IMR-90 (cell line): Measurements from ENCODE around the gene SEC16B. TPM values are rescaled to one million over a fixed set of nuclear protein-coding genes. Genes with fewer than 3 reads are reported as not detected.

ENCODE experiments used
- ATAC-seq: fragments of 200-7000 bp; cut with Tn5 transposase; 2 replicates; pipeline ENCODE4 v1.9.1; 2020; ENCODE audit warnings: low read depth, mild to moderate bottlenecking, moderate library complexity
- BruUV-seq: library from RNA; stranded (reverse); fragments of 400-500 nt; replicated peaks from 2 replicates; lab custom pipeline; 2021; lab: Mats Ljungman, UMichigan
- CTCF ChIA-PET: fragments of 300-600 bp; formaldehyde crosslinking; extraction: SDS; loops from one replicate; lab custom pipeline; 2021; ENCODE audit warnings: antibody characterized with exemption; lab: Yijun Ruan, JAX
- POLR2A ChIA-PET: fragments of 300-600 bp; sonication (Branson Sonifier 250); formaldehyde crosslinking; loops from one replicate; lab custom pipeline; 2022; ENCODE audit warnings: antibody characterized with exemption; ENCODE audit not compliant: unreplicated experiment; lab: Charles Lee
- DNase-seq: peaks from one replicate; pipeline ENCODE4 v3.0.0; 2013
- H2AFZ ChIP-seq: replicated peaks from 2 replicates; pipeline ENCODE3; 2013; ENCODE audit warnings: low read length, mild to moderate bottlenecking; ENCODE audit not compliant: poor library complexity
- H2AK5ac ChIP-seq: 2 replicates; pipeline ENCODE4 v1.6.1; 2013; ENCODE audit warnings: low read depth, low read length, inconsistent platforms
- H2AK9ac ChIP-seq: replicated peaks from 2 replicates; pipeline ENCODE3; 2013; ENCODE audit warnings: mild to moderate bottlenecking, low read depth, low read length, moderate library complexity; ENCODE audit not compliant: poor library complexity
- H2BK120ac ChIP-seq: 2 replicates; pipeline ENCODE4 v1.6.1; 2013; ENCODE audit warnings: low read depth, low read length, inconsistent platforms
- H2BK15ac ChIP-seq: 3 replicates; pipeline ENCODE4 v1.6.1; 2013; ENCODE audit warnings: low read depth, low read length, inconsistent platforms
- H2BK20ac ChIP-seq: 2 replicates; pipeline ENCODE4 v1.6.1; 2013; ENCODE audit warnings: low read depth, mild to moderate bottlenecking, inconsistent platforms, low read length, moderate library complexity
- H2BK5ac ChIP-seq: 2 replicates; pipeline ENCODE4 v1.6.1; 2013; ENCODE audit warnings: mild to moderate bottlenecking, low read depth, low read length, inconsistent platforms; ENCODE audit not compliant: poor library complexity, severe bottlenecking
- H3K14ac ChIP-seq: replicated peaks from 2 replicates; pipeline ENCODE4 v1.6.1; 2013; ENCODE audit warnings: low read depth, low read length, inconsistent platforms
- H3K18ac ChIP-seq: 2 replicates; pipeline ENCODE4 v1.6.1; 2013; ENCODE audit warnings: low read depth, low read length, control low read depth
- H3K23ac ChIP-seq: 2 replicates; pipeline ENCODE4 v1.6.1; 2013; ENCODE audit warnings: low read depth, low read length, inconsistent platforms
- H3K27ac ChIP-seq: 2 replicates; pipeline ENCODE4 v1.5.1; 2013; ENCODE audit warnings: mild to moderate bottlenecking, control low read depth, low read length; ENCODE audit not compliant: insufficient read depth
- H3K27me3 ChIP-seq: 2 replicates; pipeline ENCODE4 v1.6.1; 2013; ENCODE audit warnings: low read length; ENCODE audit not compliant: control insufficient read depth, insufficient read depth
- H3K36me3 ChIP-seq: 2 replicates; pipeline ENCODE4 v1.6.1; 2013; ENCODE audit warnings: low read length, mixed read lengths; ENCODE audit not compliant: control insufficient read depth, insufficient read depth
- H3K4ac ChIP-seq: 2 replicates; pipeline ENCODE4 v1.6.1; 2013; ENCODE audit warnings: low read depth, low read length, inconsistent platforms
- H3K4me1 ChIP-seq: 2 replicates; pipeline ENCODE4 v1.6.1; 2013; ENCODE audit warnings: low read length, mixed read lengths; ENCODE audit not compliant: control insufficient read depth, insufficient read depth
- H3K4me2 ChIP-seq: 2 replicates; pipeline ENCODE4 v1.6.1; 2013; ENCODE audit warnings: low read depth, mild to moderate bottlenecking, control low read depth, low read length, moderate library complexity
- H3K4me3 ChIP-seq: 2 replicates; pipeline ENCODE4 v1.5.1; 2013; ENCODE audit warnings: low read depth, mild to moderate bottlenecking, control low read depth, low read length, moderate library complexity; ENCODE audit not compliant: insufficient read depth
- H3K56ac ChIP-seq: 2 replicates; pipeline ENCODE4 v1.6.1; 2013; ENCODE audit warnings: low read length, inconsistent platforms; ENCODE audit not compliant: insufficient read depth; ENCODE audit errors: extremely low read depth
- H3K79me1 ChIP-seq, 2 experiments: 2 replicates each; pipeline ENCODE4 v1.6.1; 2013; ENCODE audit warnings: low read length in 2 of 2, inconsistent platforms in 1 of 2, low read depth in 1 of 2
- H3K9ac ChIP-seq: 2 replicates; pipeline ENCODE4 v1.6.1; 2013; ENCODE audit warnings: low read depth, low read length, control low read depth
- H3K9me1 ChIP-seq: 2 replicates; pipeline ENCODE4 v1.6.1; 2013; ENCODE audit warnings: low read length, inconsistent platforms; ENCODE audit not compliant: insufficient read depth
- H3K9me3 ChIP-seq: 2 replicates; pipeline ENCODE4 v1.6.1; 2013; ENCODE audit warnings: low read length; ENCODE audit not compliant: control insufficient read depth, insufficient read depth
- H4K20me1 ChIP-seq: 2 replicates; pipeline ENCODE4 v1.6.1; 2013; ENCODE audit warnings: low read length, inconsistent platforms; ENCODE audit not compliant: insufficient read depth
- H4K5ac ChIP-seq: 2 replicates; pipeline ENCODE4 v1.6.1; 2013; ENCODE audit warnings: mild to moderate bottlenecking, low read depth, low read length, control low read depth
- H4K8ac ChIP-seq, 2 experiments: 2 replicates each; pipeline ENCODE4 v1.6.1; 2013; ENCODE audit warnings: low read depth in 2 of 2, low read length in 2 of 2, control low read depth in 1 of 2, inconsistent platforms in 1 of 2
- H4K91ac ChIP-seq: 2 replicates; pipeline ENCODE4 v1.6.1; 2013; ENCODE audit warnings: low read depth, low read length, inconsistent platforms; ENCODE audit not compliant: insufficient read depth
- BHLHE40 ChIP-seq: fragments of 150-350 bp; IDR thresholded peaks from 2 replicates; pipeline ENCODE4 v1.6.1; 2016; ENCODE audit warnings: mild to moderate bottlenecking, low read depth, low read length
- CEBPB ChIP-seq: IDR thresholded peaks from 2 replicates; pipeline ENCODE4 v1.6.1; 2012; ENCODE audit warnings: low read depth, low read length, improper control_type of control experiment
- CHD1 ChIP-seq: IDR thresholded peaks from 2 replicates; pipeline ENCODE4 v1.6.1; 2012; ENCODE audit warnings: low read depth, low read length, improper control_type of control experiment
- CTCF ChIP-seq: conservative IDR thresholded peaks from 2 replicates; pipeline ENCODE4 v1.5.1; 2012; ENCODE audit warnings: mild to moderate bottlenecking, low read depth, low read length, improper control_type of control experiment
- ELK1 ChIP-seq: fragments of 150-350 bp; IDR thresholded peaks from 2 replicates; pipeline ENCODE4 v1.6.1; 2016; ENCODE audit warnings: low read depth, mild to moderate bottlenecking, low read length, moderate library complexity, borderline replicate concordance
- FOS ChIP-seq: fragments of 150-350 bp; IDR thresholded peaks from 2 replicates; pipeline ENCODE4 v1.6.1; 2016; ENCODE audit warnings: low read depth, low read length
- MAFK ChIP-seq: IDR thresholded peaks from 2 replicates; pipeline ENCODE4 v1.6.1; 2012; ENCODE audit warnings: low read depth, low read length, improper control_type of control experiment
- MAZ ChIP-seq: IDR thresholded peaks from 2 replicates; pipeline ENCODE4 v1.6.1; 2012; ENCODE audit warnings: low read depth, mild to moderate bottlenecking, low read length, improper control_type of control experiment, moderate library complexity, borderline replicate concordance
- NFE2L2 ChIP-seq: fragments of 150-350 bp; IDR thresholded peaks from 2 replicates; pipeline ENCODE4 v1.6.1; 2016; ENCODE audit warnings: low read depth, mild to moderate bottlenecking, low read length
- POLR2A ChIP-seq: IDR thresholded peaks from 2 replicates; pipeline ENCODE4 v1.6.1; 2012; ENCODE audit warnings: mild to moderate bottlenecking, low read depth, low read length
- RAD21 ChIP-seq: IDR thresholded peaks from 2 replicates; pipeline ENCODE4 v1.6.1; 2012; ENCODE audit warnings: low read length, improper control_type of control experiment
- RCOR1 ChIP-seq: IDR thresholded peaks from 2 replicates; pipeline ENCODE4 v1.6.1; 2012; ENCODE audit warnings: mild to moderate bottlenecking, low read length, improper control_type of control experiment; ENCODE audit not compliant: insufficient replicate concordance
- RFX5 ChIP-seq: IDR thresholded peaks from 2 replicates; pipeline ENCODE4 v1.8.0; 2012; ENCODE audit warnings: low read depth, mild to moderate bottlenecking, low read length, moderate library complexity
- SMC3 ChIP-seq: fragments of 150-350 bp; IDR thresholded peaks from 2 replicates; pipeline ENCODE4 v1.6.1; 2016; ENCODE audit warnings: low read depth, mild to moderate bottlenecking, antibody characterized with exemption, low read length, moderate library complexity
- whole genome bisulfite sequencing, 2 experiments: methylation state at CpG; one replicate each; pipeline versions ENCODE4 v1.1.5 to v1.1.7; 2013; ENCODE audit warnings: missing lambda C conversion rate in 2 of 2; ENCODE audit not compliant: insufficient read length in 1 of 2; ENCODE audit errors: extremely low coverage in 2 of 2; 5-methylcytosine and 5-hydroxymethylcytosine counted together
- dilution Hi-C: fragments of 300-500 bp; cut with HindIII; formaldehyde crosslinking; loops from one replicate; pipeline ENCODE4 v1.14.3; 2018; ENCODE audit warnings: low sequenced_read_pairs; ENCODE audit not compliant: unreplicated experiment
- in situ Hi-C: fragments of 300-500 bp; cut with MboI; formaldehyde crosslinking; loops from 3 replicates; pipeline ENCODE4 v1.14.3; 2019; ENCODE audit warnings: low sequenced_read_pairs, inconsistent platforms, mixed read lengths
- intact Hi-C: fragments of 100-400 bp; cut with micrococcal nuclease; formaldehyde crosslinking; loops from 2 replicates; pipeline ENCODE4 v1.10.0; 2022
- polyA plus RNA-seq, 3 experiments: library from polyadenylated mRNA; depleted of rRNA; stranded (reverse); fragments of >200 nt; gene quantifications; 2 replicates each; pipeline ENCODE4 v1.2.3, GENCODE V29; 2012; ENCODE audit warnings: low replicate concordance in 1 of 3
- total RNA-seq: library from RNA; depleted of rRNA; stranded (reverse); fragments of >200 nt; gene quantifications from 2 replicates; pipeline ENCODE4 v1.2.3, GENCODE V29; 2012

Gene SEC16B
- total and polyA plus RNA-seq, 2 of the 4 experiments (the other 2 are of a cell fraction) = 4.3 TPM

- in situ Hi-C loops = no loop called here
- H3K9ac ChIP-seq = no peak overlapping the region
- H3K9me1 ChIP-seq = peaks cover 4% of the 10 kb centered on the region; the same call in 1 of the 2 replicates
- CTCF ChIA-PET = interaction anchor here (2.2 kb wide), 1 partner anchor 9 kb away, joined by 11 read pairs; no protein-coding TSS in a partner anchor
- H2AFZ ChIP-seq = no peak overlapping the region
- no peak overlapping the region for H2BK120ac ChIP-seq
- H2BK20ac ChIP-seq = no peak overlapping the region
- DNase-seq (no peak), ATAC-seq (no peak)
- H4K91ac ChIP-seq = no peak overlapping the region
- TF ChIP-seq NFE2L2 (no peak), SMC3 (no peak), RFX5 (no peak), RCOR1 (no peak), ELK1 (no peak), FOS (no peak), CEBPB (no peak), MAFK (no peak), RAD21 (no peak), CTCF (no peak), POLR2A (no peak), BHLHE40 (no peak), MAZ (no peak), CHD1 (no peak)
- H3K56ac ChIP-seq = no peak overlapping the region
- peaks cover 20% of the 10 kb centered on the region for H3K4me1 ChIP-seq
- intact Hi-C loops = no loop called here
- POLR2A ChIA-PET = no interaction called here
- BruUV-seq = no TSS peak
- H2BK5ac ChIP-seq = no peak overlapping the region
- dilution Hi-C loops = no loop called here
- H3K18ac ChIP-seq = no peak overlapping the region
- no peak overlapping the region for H3K4me3 ChIP-seq
- no peak overlapping the region; a peak in 1 of 4 replicates for H4K8ac ChIP-seq
- H3K36me3 ChIP-seq = no peaks in the 10 kb centered on the region
- H3K14ac ChIP-seq = no peak overlapping the region
- H3K9me3 ChIP-seq = no peaks in the 10 kb centered on the region
- no peak overlapping the region for H3K23ac ChIP-seq
- H3K27ac ChIP-seq = no peak overlapping the region
- H2AK5ac ChIP-seq = no peak overlapping the region
- H3K4me2 ChIP-seq = no peak overlapping the region
- H4K5ac ChIP-seq = no peak overlapping the region
- no peak overlapping the region for H3K4ac ChIP-seq
- no peak overlapping the region for H2AK9ac ChIP-seq
- H3K27me3 ChIP-seq = no peaks in the 10 kb centered on the region
- no peaks in the 10 kb centered on the region for H3K79me1 ChIP-seq
- no peaks in the 10 kb centered on the region for H4K20me1 ChIP-seq
- H2BK15ac ChIP-seq = no peak overlapping the region
- no CpG with 5 or more reads among the region's 3 CpGs for WGBS, 2 experiments
Observed at GRCh38 chr1:177923441-177923840, 46.4 kb downstream of the SEC16B start.
